WTC11 (cell line): Measurements from ENCODE around the gene INPP5E. TPM values are rescaled to one million over a fixed set of nuclear protein-coding genes. Genes with fewer than 3 reads are reported as not detected.

Experiments used
- ATAC-seq: fragments of 200-7000 bp; cut with Tn5 transposase; 2 replicates; pipeline ENCODE4 v1.10.0; 2021; ENCODE audit warnings: mild to moderate bottlenecking, moderate library complexity
- CTCF ChIA-PET: fragments of 300-600 bp; sonication (Branson Sonifier 250); formaldehyde crosslinking; loops from one replicate; lab custom pipeline; 2021; ENCODE audit warnings: antibody characterized with exemption; lab: Charles Lee
- POLR2A ChIA-PET: fragments of 350-600 bp; sonication (Branson Sonifier 250); formaldehyde crosslinking; loops from one replicate; lab custom pipeline; 2021; ENCODE audit warnings: antibody characterized with exemption; lab: Charles Lee
- DNase-seq: peaks from one replicate; pipeline ENCODE4 v3.0.0; 2021; ENCODE audit warnings: low spot score
- H3K27ac Mint-ChIP-seq: 2 replicates; pipeline ENCODE4 v1.8.0; 2021; ENCODE audit warnings: mixed read lengths
- H3K27me3 Mint-ChIP-seq: 2 replicates; pipeline ENCODE4 v1.8.0; 2021; ENCODE audit warnings: low read depth, mild to moderate bottlenecking, moderate library complexity, mixed read lengths
- H3K36me3 Mint-ChIP-seq: 2 replicates; pipeline ENCODE4 v1.8.0; 2021; ENCODE audit warnings: mixed read lengths
- H3K4me1 Mint-ChIP-seq: 2 replicates; pipeline ENCODE4 v1.8.0; 2022; ENCODE audit warnings: mixed read lengths
- H3K4me3 Mint-ChIP-seq: 2 replicates; pipeline ENCODE4 v1.8.0; 2021; ENCODE audit warnings: mild to moderate bottlenecking, moderate library complexity, mixed read lengths
- H3K9me3 Mint-ChIP-seq: 2 replicates; pipeline ENCODE4 v1.8.0; 2021; ENCODE audit warnings: mixed read lengths
- CBFB ChIP-seq: sonication (generic); formaldehyde crosslinking; IDR thresholded peaks from 2 replicates; pipeline ENCODE4 v1.8.1; 2022; ENCODE audit warnings: mild to moderate bottlenecking, low read depth, missing genetic modification reagents
- ETV6 ChIP-seq: sonication (generic); formaldehyde crosslinking; IDR thresholded peaks from 2 replicates; pipeline ENCODE4 v1.8.1; 2022; ENCODE audit warnings: mild to moderate bottlenecking, missing genetic modification reagents
- FOXK1 ChIP-seq: sonication (generic); formaldehyde crosslinking; IDR thresholded peaks from 2 replicates; pipeline ENCODE4 v1.8.0; 2022; ENCODE audit warnings: mild to moderate bottlenecking, moderate library complexity, missing genetic modification reagents
- FOXP1 ChIP-seq: sonication (generic); formaldehyde crosslinking; IDR thresholded peaks from 2 replicates; pipeline ENCODE4 v1.8.0; 2022; ENCODE audit warnings: missing genetic modification reagents, mild to moderate bottlenecking, moderate library complexity, borderline replicate concordance
- GTF2I ChIP-seq: fragments of 250-450 bp; sonication (Bioruptor Pico); conservative IDR thresholded peaks from 2 replicates; pipeline ENCODE4 v1.4.0; 2021; ENCODE audit warnings: mild to moderate bottlenecking
- IRF2 ChIP-seq: sonication (generic); formaldehyde crosslinking; IDR thresholded peaks from 2 replicates; pipeline ENCODE4 v1.8.0; 2022; ENCODE audit warnings: low read depth, missing genetic modification reagents, borderline replicate concordance
- JAZF1 ChIP-seq: fragments of 250-450 bp; sonication (Bioruptor Pico); IDR thresholded peaks from 2 replicates; pipeline ENCODE4 v1.9.0; 2021; ENCODE audit warnings: moderate library complexity, mild to moderate bottlenecking, inconsistent platforms
- JUN ChIP-seq: sonication (generic); formaldehyde crosslinking; IDR thresholded peaks from 2 replicates; pipeline ENCODE4 v1.8.0; 2023; ENCODE audit warnings: mild to moderate bottlenecking, missing genetic modification reagents
- MXD4 ChIP-seq: fragments of 250-450 bp; sonication (Bioruptor Pico); IDR thresholded peaks from 2 replicates; pipeline ENCODE4 v1.8.0; 2021; ENCODE audit warnings: mild to moderate bottlenecking, moderate library complexity, borderline replicate concordance
- NR3C1 ChIP-seq: sonication (generic); formaldehyde crosslinking; conservative IDR thresholded peaks from 2 replicates; pipeline ENCODE4 v1.8.1; 2023; ENCODE audit warnings: low read depth, mild to moderate bottlenecking, missing genetic modification reagents
- RELA ChIP-seq: sonication (generic); formaldehyde crosslinking; IDR thresholded peaks from 2 replicates; pipeline ENCODE4 v1.8.1; 2022; ENCODE audit warnings: missing genetic modification reagents, mild to moderate bottlenecking, borderline replicate concordance
- RORB ChIP-seq: fragments of 250-450 bp; sonication (Bioruptor Pico); IDR thresholded peaks from 2 replicates; pipeline ENCODE4 v1.9.0; 2021; ENCODE audit warnings: mild to moderate bottlenecking
- SP1 ChIP-seq: sonication (generic); formaldehyde crosslinking; conservative IDR thresholded peaks from 2 replicates; pipeline ENCODE4 v1.8.1; 2022; ENCODE audit warnings: missing genetic modification reagents
- ZNF121 ChIP-seq: sonication (generic); formaldehyde crosslinking; IDR thresholded peaks from 2 replicates; pipeline ENCODE4 v1.8.0; 2023; ENCODE audit warnings: missing genetic modification reagents
- ZNF138 ChIP-seq: sonication (generic); formaldehyde crosslinking; conservative IDR thresholded peaks from 2 replicates; pipeline ENCODE4 v1.8.1; 2022; ENCODE audit warnings: mild to moderate bottlenecking, moderate library complexity, missing genetic modification reagents
- ZNF219 ChIP-seq: sonication (generic); formaldehyde crosslinking; IDR thresholded peaks from 2 replicates; pipeline ENCODE4 v1.8.0; 2023; ENCODE audit warnings: missing genetic modification reagents, mild to moderate bottlenecking, borderline replicate concordance
- ZNF423 ChIP-seq: fragments of 250-450 bp; sonication (Bioruptor Pico); IDR thresholded peaks from 2 replicates; pipeline ENCODE4 v2.1.2; 2022; ENCODE audit warnings: mild to moderate bottlenecking, moderate library complexity
- total RNA-seq: library from RNA; stranded (reverse); gene quantifications from 3 replicates; pipeline ENCODE4 v1.2.3, GENCODE V29; 2021
- TF ChIP-seq, protein P1 (sequence below): sonication (generic); formaldehyde crosslinking; IDR thresholded peaks from 2 replicates; pipeline ENCODE4 v1.8.0; 2022; ENCODE audit warnings: mild to moderate bottlenecking, missing genetic modification reagents
- TF ChIP-seq, protein P2 (sequence below): sonication (generic); formaldehyde crosslinking; IDR thresholded peaks from 2 replicates; pipeline ENCODE4 v1.8.1; 2023; ENCODE audit warnings: mild to moderate bottlenecking, missing genetic modification reagents
- TF ChIP-seq, protein P3 (sequence below): sonication (generic); formaldehyde crosslinking; IDR thresholded peaks from 2 replicates; pipeline ENCODE4 v1.8.1; 2022; ENCODE audit warnings: mild to moderate bottlenecking, missing genetic modification reagents, moderate library complexity, borderline replicate concordance
- TF ChIP-seq, protein P4 (sequence below): sonication (generic); formaldehyde crosslinking; IDR thresholded peaks from 2 replicates; pipeline ENCODE4 v1.8.0; 2022; ENCODE audit warnings: mild to moderate bottlenecking, missing genetic modification reagents
- TF ChIP-seq, protein P5 (sequence below): fragments of 250-450 bp; sonication (Bioruptor Pico); IDR thresholded peaks from 2 replicates; pipeline ENCODE4 v1.8.0; 2021; ENCODE audit warnings: mild to moderate bottlenecking
- TF ChIP-seq, protein P6 (sequence below): fragments of 250-450 bp; sonication (Bioruptor Pico); conservative IDR thresholded peaks from 2 replicates; pipeline ENCODE4 v1.9.0; 2021; ENCODE audit warnings: mild to moderate bottlenecking

The INPP5E gene
- total RNA-seq, 1 experiment from 2014 or later, result 24.0 TPM

DNA sequence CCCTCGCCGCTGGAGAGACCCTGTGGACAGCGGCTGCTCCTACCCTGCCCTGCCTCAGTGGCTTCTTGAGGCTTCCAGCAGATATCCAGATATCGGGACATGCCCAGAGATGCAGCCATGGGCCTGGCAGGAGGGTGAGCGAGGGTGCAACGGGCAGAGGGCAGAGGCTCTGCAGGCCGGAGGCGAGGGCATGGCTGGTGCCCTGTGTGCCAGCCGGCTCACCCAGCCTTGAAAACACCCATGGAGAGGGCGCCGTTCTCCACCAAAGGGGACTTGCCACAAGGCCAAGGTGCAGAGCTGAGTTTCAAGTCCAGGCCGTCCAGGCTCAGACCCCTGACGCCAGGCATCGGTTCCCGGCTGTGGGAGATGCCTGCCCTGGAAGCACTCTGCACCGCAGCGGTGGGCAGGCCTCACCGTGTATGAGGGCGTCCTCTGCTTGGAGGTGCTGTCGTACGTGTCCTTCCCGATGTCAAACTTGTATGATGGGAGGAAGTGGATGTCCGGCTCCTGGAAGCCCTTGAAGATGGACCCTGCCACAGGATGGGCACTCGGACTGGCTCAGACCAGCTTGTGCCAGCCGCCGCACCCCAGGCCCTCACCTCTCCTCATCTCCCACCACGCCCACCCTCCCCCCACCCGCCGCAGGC, 8.9 kb downstream of the INPP5E start:
- ATAC-seq (no peak), DNase-seq (no peak)
- no peaks in the 10 kb centered on the region for H3K36me3 Mint-ChIP-seq
- no peaks in the 10 kb centered on the region for H3K4me1 Mint-ChIP-seq
- ChIA-PET CTCF (interaction anchor here (1.0 to 1.3 kb wide), 4 partner anchors 8 to 213 kb away, joined by 3 to 5 read pairs (median 3); no protein-coding TSS in a partner anchor), POLR2A (no interaction called here)
- TF ChIP-seq ZNF121, result no peak
- TF ChIP-seq FOXP1 (CRISPR knock-in tag), result no peak
- no peaks in the 10 kb centered on the region for H3K9me3 Mint-ChIP-seq
- H3K27me3 Mint-ChIP-seq, result no peaks in the 10 kb centered on the region
- no peak overlapping the region for H3K27ac Mint-ChIP-seq
- H3K4me3 Mint-ChIP-seq, result no peak overlapping the region

DNA sequence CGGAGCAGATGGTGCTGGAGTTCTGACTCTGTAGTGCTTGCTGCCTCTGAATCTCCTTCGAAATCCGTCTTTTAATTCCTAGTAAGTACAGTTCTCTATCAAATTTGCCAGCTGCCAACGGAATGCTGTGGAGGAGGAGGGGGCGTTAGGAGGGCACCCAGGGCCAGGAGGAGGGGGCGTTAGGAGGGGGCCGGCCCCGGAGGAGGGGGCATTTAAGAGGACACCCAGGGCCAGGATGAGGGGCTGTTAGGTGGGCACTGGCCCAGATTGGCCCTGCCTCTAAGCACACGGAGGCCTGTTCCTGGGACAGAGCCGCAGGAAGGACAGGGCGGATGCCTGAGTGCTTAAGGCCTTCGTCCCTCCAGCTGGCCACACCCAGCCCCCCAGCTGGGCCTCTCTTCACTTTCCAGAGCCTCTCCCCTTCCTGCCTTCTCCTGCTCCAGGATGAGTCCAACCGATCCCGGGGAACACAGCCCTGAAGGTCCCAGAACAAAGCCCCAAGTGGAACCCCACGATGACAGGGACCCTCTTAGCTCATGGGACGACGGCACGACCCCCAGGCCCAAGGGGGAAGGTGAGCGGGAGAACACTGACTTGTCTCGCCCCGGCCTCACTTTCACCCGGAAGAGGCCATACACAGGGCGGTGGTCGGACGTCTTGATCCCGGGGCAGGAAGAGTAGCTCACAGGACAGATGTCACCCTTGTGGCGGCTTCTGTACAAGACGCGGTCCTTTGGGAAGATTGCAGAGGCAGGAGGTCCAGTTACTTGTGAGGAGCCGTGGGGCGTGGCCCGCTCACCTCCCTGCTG, 9.8 kb downstream of the INPP5E start:
- Mint-ChIP-seq H3K4me1 (no peaks in the 10 kb centered on the region), H3K4me3 (no peak overlapping the region), H3K27ac (peak overlapping the region; percentile 41; the same call in 1 of the 2 replicates), H3K27me3 (no peaks in the 10 kb centered on the region), H3K9me3 (no peaks in the 10 kb centered on the region)
- POLR2A ChIA-PET, result no interaction called here
- CTCF ChIA-PET, result interaction anchor here (0.8 to 1.3 kb wide), 6 partner anchors 9 to 214 kb away, joined by 3 to 5 read pairs (median 3); no protein-coding TSS in a partner anchor
- ATAC-seq, result no peak
- TF ChIP-seq, protein P1, sequence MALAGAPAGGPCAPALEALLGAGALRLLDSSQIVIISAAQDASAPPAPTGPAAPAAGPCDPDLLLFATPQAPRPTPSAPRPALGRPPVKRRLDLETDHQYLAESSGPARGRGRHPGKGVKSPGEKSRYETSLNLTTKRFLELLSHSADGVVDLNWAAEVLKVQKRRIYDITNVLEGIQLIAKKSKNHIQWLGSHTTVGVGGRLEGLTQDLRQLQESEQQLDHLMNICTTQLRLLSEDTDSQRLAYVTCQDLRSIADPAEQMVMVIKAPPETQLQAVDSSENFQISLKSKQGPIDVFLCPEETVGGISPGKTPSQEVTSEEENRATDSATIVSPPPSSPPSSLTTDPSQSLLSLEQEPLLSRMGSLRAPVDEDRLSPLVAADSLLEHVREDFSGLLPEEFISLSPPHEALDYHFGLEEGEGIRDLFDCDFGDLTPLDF (CRISPR knock-in tag), result no peak
- TF ChIP-seq ETV6 (CRISPR knock-in tag) (no peak), FOXK1 (no peak), ZNF423 (no peak), GTF2I (CRISPR knock-in tag) (no peak), MXD4 (CRISPR knock-in tag) (no peak), SP1 (CRISPR knock-in tag) (no peak), ZNF219 (CRISPR knock-in tag) (no peak), CBFB (CRISPR knock-in tag) (no peak), ZNF138 (CRISPR knock-in tag) (no peak), NR3C1 (CRISPR knock-in tag) (no peak), JUN (no peak)
- TF ChIP-seq, protein P2, sequence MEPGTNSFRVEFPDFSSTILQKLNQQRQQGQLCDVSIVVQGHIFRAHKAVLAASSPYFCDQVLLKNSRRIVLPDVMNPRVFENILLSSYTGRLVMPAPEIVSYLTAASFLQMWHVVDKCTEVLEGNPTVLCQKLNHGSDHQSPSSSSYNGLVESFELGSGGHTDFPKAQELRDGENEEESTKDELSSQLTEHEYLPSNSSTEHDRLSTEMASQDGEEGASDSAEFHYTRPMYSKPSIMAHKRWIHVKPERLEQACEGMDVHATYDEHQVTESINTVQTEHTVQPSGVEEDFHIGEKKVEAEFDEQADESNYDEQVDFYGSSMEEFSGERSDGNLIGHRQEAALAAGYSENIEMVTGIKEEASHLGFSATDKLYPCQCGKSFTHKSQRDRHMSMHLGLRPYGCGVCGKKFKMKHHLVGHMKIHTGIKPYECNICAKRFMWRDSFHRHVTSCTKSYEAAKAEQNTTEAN (CRISPR knock-in tag), result no peak
- TF ChIP-seq, all 79 proteins: peak for 0
- no peak for DNase-seq
- no peaks in the 10 kb centered on the region for H3K36me3 Mint-ChIP-seq

DNA sequence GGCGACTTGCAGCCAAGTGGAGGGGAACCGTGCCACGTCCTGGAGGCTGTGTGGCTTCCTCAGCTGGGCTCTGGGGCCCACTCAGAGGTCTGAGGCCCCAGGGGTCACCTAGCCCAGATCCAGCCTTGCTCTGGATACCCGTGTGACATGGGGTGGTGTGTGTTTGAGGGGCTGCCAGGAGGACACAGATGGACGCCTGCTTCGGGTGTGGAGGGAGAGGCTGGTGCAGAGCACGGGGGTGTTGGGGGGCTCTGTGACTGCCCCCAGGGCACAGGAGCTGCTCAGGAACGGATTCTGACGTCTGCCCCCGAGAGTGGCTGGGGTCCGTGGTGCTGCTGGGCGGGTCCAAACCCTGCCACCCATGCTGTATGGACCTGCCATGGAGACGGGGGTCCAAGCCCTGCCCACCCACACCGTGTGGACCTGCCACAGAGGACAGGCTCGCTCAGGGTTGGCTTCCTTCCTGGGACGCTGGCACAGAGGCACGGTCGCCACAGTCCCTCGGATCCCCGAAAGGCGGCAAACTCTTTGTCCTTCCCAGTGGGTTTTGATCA, 10.5 kb downstream of the INPP5E start:
- H3K27me3 Mint-ChIP-seq, result no peaks in the 10 kb centered on the region
- no peaks in the 10 kb centered on the region for H3K36me3 Mint-ChIP-seq
- no peaks in the 10 kb centered on the region for H3K9me3 Mint-ChIP-seq
- DNase-seq (no peak), ATAC-seq (no peak)
- CTCF ChIA-PET, result interaction anchor here (0.8 to 1.3 kb wide), 3 partner anchors 28 to 90 kb away, joined by 3 to 5 read pairs (median 5); no protein-coding TSS in a partner anchor
- POLR2A ChIA-PET, result no interaction called here
- no peak overlapping the region for H3K4me3 Mint-ChIP-seq
- H3K4me1 Mint-ChIP-seq, result no peaks in the 10 kb centered on the region
- peak overlapping the region; percentile 41; the same call in 1 of the 2 replicates for H3K27ac Mint-ChIP-seq
- TF ChIP-seq RORB (CRISPR knock-in tag) (no peak), IRF2 (CRISPR knock-in tag) (no peak), RELA (CRISPR knock-in tag) (no peak), ZNF423 (no peak), JAZF1 (CRISPR knock-in tag) (no peak)
- TF ChIP-seq, protein P3, sequence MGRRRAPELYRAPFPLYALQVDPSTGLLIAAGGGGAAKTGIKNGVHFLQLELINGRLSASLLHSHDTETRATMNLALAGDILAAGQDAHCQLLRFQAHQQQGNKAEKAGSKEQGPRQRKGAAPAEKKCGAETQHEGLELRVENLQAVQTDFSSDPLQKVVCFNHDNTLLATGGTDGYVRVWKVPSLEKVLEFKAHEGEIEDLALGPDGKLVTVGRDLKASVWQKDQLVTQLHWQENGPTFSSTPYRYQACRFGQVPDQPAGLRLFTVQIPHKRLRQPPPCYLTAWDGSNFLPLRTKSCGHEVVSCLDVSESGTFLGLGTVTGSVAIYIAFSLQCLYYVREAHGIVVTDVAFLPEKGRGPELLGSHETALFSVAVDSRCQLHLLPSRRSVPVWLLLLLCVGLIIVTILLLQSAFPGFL (CRISPR knock-in tag), result no peak
- TF ChIP-seq, protein P4, sequence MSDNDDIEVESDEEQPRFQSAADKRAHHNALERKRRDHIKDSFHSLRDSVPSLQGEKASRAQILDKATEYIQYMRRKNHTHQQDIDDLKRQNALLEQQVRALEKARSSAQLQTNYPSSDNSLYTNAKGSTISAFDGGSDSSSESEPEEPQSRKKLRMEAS (CRISPR knock-in tag), result no peak
- TF ChIP-seq, protein P5, sequence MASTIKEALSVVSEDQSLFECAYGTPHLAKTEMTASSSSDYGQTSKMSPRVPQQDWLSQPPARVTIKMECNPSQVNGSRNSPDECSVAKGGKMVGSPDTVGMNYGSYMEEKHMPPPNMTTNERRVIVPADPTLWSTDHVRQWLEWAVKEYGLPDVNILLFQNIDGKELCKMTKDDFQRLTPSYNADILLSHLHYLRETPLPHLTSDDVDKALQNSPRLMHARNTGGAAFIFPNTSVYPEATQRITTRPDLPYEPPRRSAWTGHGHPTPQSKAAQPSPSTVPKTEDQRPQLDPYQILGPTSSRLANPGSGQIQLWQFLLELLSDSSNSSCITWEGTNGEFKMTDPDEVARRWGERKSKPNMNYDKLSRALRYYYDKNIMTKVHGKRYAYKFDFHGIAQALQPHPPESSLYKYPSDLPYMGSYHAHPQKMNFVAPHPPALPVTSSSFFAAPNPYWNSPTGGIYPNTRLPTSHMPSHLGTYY, result no peak
- TF ChIP-seq, protein P6, sequence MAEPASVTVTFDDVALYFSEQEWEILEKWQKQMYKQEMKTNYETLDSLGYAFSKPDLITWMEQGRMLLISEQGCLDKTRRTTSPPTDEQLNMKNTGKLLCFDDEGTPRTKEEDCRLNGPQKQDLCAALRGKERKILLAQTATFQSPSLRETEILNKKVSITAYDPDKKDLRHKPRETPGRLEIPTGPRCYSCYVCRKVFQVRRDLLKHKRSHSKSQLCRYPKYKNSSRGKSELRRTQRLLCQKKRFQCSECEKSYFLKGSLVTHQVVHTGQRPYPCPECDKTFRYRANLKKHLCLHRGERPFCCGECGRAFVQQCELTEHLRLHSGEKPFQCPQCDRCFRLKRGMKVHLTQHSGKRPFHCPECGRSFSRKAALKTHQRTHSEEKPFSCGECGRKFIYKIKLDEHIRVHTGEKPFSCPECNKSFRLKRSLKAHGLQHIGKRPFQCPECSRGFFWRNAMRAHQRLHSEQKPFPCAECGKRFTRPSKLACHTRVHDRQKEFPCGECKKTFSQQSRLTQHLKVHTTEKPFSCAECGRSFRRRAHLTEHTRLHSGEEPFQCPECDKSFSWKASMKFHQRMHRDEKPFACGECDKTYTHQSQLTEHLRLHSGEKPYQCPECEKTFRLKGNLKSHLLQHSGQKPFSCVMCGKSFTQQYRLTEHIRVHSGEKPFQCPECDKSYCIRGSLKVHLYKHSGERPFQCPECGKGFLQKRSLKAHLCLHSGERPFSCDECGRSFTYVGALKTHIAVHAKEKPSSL (CRISPR knock-in tag), result no peak
